HUES48 (cell line): ENCODE measurements around the gene LAPTM5.
"Not testable (repeated sequence)": the region's sequence is repeated elsewhere in the genome, so short reads cannot be mapped to it uniquely, and the experiment has no call there.

Experiments used
- H3K27ac ChIP-seq: one replicate; pipeline ENCODE4 v1.7.0; 2013; ENCODE audit warnings: low read depth, low read length, inconsistent platforms
- H3K27me3 ChIP-seq: 2 replicates; pipeline ENCODE4 v1.6.1; 2013; ENCODE audit warnings: mild to moderate bottlenecking, low read length; ENCODE audit not compliant: control insufficient read depth, insufficient read depth
- H3K36me3 ChIP-seq: 2 replicates; pipeline ENCODE4 v1.6.1; 2013; ENCODE audit warnings: low read length; ENCODE audit not compliant: control insufficient read depth, insufficient read depth
- H3K4me1 ChIP-seq: 2 replicates; pipeline ENCODE4 v1.6.1; 2013; ENCODE audit warnings: mild to moderate bottlenecking, low read length; ENCODE audit not compliant: control insufficient read depth, insufficient read depth
- H3K4me3 ChIP-seq: 2 replicates; pipeline ENCODE4 v1.5.1; 2013; ENCODE audit warnings: mild to moderate bottlenecking, low read depth, low read length
- H3K9ac ChIP-seq: 2 replicates; pipeline ENCODE4 v1.6.1; 2013; ENCODE audit warnings: mild to moderate bottlenecking, low read depth, low read length, moderate library complexity
- H3K9me3 ChIP-seq: 2 replicates; pipeline ENCODE4 v1.6.1; 2013; ENCODE audit warnings: low read length; ENCODE audit not compliant: control insufficient read depth, insufficient read depth

LAPTM5 gene

GRCh38 chr1:30794260-30794659 lies 36.7 kb upstream of the LAPTM5 start:
- no peak overlapping the region for H3K9ac ChIP-seq
- H3K9me3 ChIP-seq, result no peaks in the 10 kb centered on the region
- H3K4me3 ChIP-seq, result no peak overlapping the region
- no peaks in the 10 kb centered on the region for H3K36me3 ChIP-seq
- no peaks in the 10 kb centered on the region for H3K4me1 ChIP-seq
- H3K27ac ChIP-seq, result no peak overlapping the region
- no peaks in the 10 kb centered on the region for H3K27me3 ChIP-seq

- Histone ChIP-seq H3K27me3 (no peaks in the 10 kb centered on the region), H3K4me1 (no peaks in the 10 kb centered on the region), H3K9ac (no peak overlapping the region), H3K27ac (no peak overlapping the region), H3K36me3 (no peaks in the 10 kb centered on the region), H3K4me3 (no peak overlapping the region), H3K9me3 (no peaks in the 10 kb centered on the region)
These were observed 35.6 kb upstream of the LAPTM5 start for GRCh38 chr1:30793209-30793608.

GRCh38 chr1:30791868-30792267 lies 34.3 kb upstream of the LAPTM5 start:
- no peaks in the 10 kb centered on the region for H3K4me1 ChIP-seq
- no peak overlapping the region for H3K27ac ChIP-seq
- H3K4me3 ChIP-seq, result no peak overlapping the region
- H3K27me3 ChIP-seq, result no peaks in the 10 kb centered on the region
- H3K36me3 ChIP-seq, result no peaks in the 10 kb centered on the region
- no peak overlapping the region for H3K9ac ChIP-seq
- H3K9me3 ChIP-seq, result no peaks in the 10 kb centered on the region

- peaks cover 4% of the 10 kb centered on the region; the same call in 1 of the 2 replicates for H3K4me1 ChIP-seq
- no peak overlapping the region for H3K9ac ChIP-seq
- no peaks in the 10 kb centered on the region for H3K36me3 ChIP-seq
- H3K27me3 ChIP-seq, result no peaks in the 10 kb centered on the region
- no peaks in the 10 kb centered on the region for H3K9me3 ChIP-seq
- no peak overlapping the region for H3K4me3 ChIP-seq
- H3K27ac ChIP-seq, result no peak overlapping the region
These were observed 33.5 kb upstream of the LAPTM5 start for GRCh38 chr1:30790850-30791778.

- not testable (repeated sequence) for H3K27me3 ChIP-seq, H3K9ac ChIP-seq, H3K27ac ChIP-seq, H3K9me3 ChIP-seq, H3K4me3 ChIP-seq, H3K36me3 ChIP-seq, H3K4me1 ChIP-seq
These were observed 32.6 kb upstream of the LAPTM5 start for GRCh38 chr1:30790256-30790525.

DNA sequence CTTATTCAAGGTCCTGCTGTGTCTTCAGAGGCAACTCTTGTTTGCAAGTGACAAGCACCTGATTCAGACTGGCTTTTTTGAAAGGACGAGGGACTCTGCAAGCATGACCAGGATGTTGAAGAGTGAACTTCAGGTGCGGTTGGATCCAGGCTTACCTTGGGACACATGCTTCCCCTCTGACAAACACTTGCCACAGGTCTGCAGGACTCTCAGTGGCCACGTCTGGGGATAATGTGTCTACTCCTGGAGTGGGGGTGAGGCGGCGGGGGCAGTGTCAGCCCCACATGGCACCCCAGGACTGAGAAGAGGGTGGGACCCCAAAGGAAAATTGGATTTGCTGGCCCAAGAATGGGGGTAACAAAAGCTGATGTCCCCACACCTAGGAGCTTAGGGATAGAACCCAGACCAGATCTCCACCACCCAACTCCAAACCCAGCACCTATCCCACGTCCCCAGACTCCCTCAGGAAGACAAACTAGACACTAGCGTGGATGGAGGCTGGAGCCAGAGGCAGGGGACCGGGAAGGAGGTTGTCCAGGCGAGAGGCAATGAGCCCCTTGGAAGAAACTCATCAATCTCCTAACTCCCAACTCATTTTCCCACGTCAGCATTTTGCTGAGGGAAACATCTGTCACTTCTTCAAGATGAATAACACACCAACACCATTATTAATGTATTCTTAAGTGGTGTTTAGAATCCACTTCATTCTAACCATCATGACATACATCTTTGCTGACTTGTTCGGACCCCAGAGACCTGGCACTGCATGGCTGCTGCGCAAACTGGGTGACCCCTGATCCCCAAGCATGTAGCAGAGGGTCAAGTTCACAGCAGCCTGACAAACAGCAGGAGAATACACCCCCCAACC lies 32.0 kb upstream of the LAPTM5 start:
- no peak overlapping the region for H3K4me3 ChIP-seq
- H3K9ac ChIP-seq, result no peak overlapping the region
- no peaks in the 10 kb centered on the region for H3K9me3 ChIP-seq
- H3K27me3 ChIP-seq, result no peaks in the 10 kb centered on the region
- peaks cover 4% of the 10 kb centered on the region; the same call in 1 of the 2 replicates for H3K4me1 ChIP-seq
- H3K36me3 ChIP-seq, result no peaks in the 10 kb centered on the region
- H3K27ac ChIP-seq, result no peak overlapping the region

- Histone ChIP-seq H3K9ac (no peak overlapping the region), H3K4me1 (peaks cover 4% of the 10 kb centered on the region; the same call in 1 of the 2 replicates), H3K36me3 (no peaks in the 10 kb centered on the region), H3K9me3 (no peaks in the 10 kb centered on the region), H3K27ac (no peak overlapping the region), H3K27me3 (no peaks in the 10 kb centered on the region), H3K4me3 (no peak overlapping the region)
These were observed 31.2 kb upstream of the LAPTM5 start for GRCh38 chr1:30788580-30789387.

DNA sequence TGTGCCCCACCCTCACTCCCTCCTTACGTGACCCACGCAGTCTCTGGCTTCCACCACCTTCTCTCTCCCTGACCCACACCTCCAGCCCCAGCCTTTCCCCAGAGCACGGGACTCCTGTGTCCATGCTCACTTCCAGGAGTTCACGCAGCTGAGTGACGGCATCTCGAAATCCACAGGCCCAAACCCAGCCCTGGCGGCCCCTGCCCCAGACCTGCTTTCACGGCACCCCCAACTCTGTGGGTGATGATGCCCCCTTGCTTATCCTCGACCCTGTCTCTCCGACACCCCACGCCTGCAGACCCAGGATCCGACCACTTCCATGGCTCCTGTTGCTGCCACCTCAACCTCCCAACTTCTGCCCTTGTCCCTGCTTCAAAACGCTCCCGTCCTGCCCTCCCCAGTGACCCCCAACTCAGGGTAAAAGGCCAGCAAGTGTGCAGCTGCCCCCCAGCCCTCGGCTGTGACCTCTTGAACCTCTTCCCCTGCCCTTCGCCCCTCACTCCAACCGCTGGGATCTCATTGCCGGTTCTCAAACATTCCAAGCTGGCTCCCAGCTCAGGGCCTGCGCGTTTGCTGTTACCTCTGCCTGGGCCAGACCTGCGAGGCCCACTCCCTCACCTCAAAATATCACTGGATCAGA lies 30.4 kb upstream of the LAPTM5 start:
- peaks cover 4% of the 10 kb centered on the region; the same call in 1 of the 2 replicates for H3K4me1 ChIP-seq
- no peak overlapping the region for H3K27ac ChIP-seq
- no peaks in the 10 kb centered on the region for H3K9me3 ChIP-seq
- no peak overlapping the region for H3K9ac ChIP-seq
- no peak overlapping the region for H3K4me3 ChIP-seq
- no peaks in the 10 kb centered on the region for H3K27me3 ChIP-seq
- H3K36me3 ChIP-seq, result no peaks in the 10 kb centered on the region

DNA sequence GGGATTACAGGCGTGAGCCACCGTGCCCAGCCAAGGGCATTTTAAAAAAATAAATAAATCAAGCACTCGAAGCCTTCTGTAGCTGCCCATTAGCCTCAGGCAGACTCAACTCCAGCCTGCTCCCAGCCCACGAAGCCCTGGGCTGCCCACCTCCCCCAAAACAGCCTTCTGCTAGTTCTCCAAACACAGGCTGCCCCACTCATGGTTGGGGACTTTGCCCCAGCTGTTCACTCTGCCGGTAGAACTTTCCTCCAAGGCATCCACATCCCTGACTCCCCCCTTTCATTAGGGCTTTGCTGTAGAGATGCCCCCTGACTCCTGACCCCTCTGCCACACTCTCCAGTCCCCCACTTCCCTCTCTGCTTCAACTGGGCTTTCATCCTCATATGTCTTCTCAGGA lies 29.7 kb upstream of the LAPTM5 start:
- H3K4me3 ChIP-seq, result no peak overlapping the region
- H3K4me1 ChIP-seq, result peaks cover 7% of the 10 kb centered on the region; the same call in 1 of the 2 replicates
- no peak overlapping the region for H3K9ac ChIP-seq
- no peaks in the 10 kb centered on the region for H3K27me3 ChIP-seq
- H3K9me3 ChIP-seq, result no peaks in the 10 kb centered on the region
- no peak overlapping the region for H3K27ac ChIP-seq
- no peaks in the 10 kb centered on the region for H3K36me3 ChIP-seq

- Histone ChIP-seq H3K27ac (no peak overlapping the region), H3K4me3 (no peak overlapping the region), H3K36me3 (no peaks in the 10 kb centered on the region), H3K4me1 (peaks cover 7% of the 10 kb centered on the region; the same call in 1 of the 2 replicates), H3K9me3 (no peaks in the 10 kb centered on the region), H3K27me3 (no peaks in the 10 kb centered on the region), H3K9ac (no peak overlapping the region)
These were observed 28.9 kb upstream of the LAPTM5 start for GRCh38 chr1:30786264-30786991.
